Articular chondrocyte of knee joint (primary cell): ENCODE data around the gene RAB23. TPM values are rescaled to one million over a fixed set of nuclear protein-coding genes. Genes with fewer than 3 reads are reported as not detected.

Experiments
- total RNA-seq: library from RNA; depleted of rRNA; stranded (reverse); fragments of >200 nt; gene quantifications from 2 replicates; pipeline ENCODE4 v1.2.3, GENCODE V29; 2012

The RAB23 gene
- 181 and 201 TPM in 2 replicates for total RNA-seq

GRCh38 chr6:57221936-57222742 lies at the start of gene RAB23:
RAB23 (minus strand) TSS chr6:57222307; CDS start chr6:57210380, 11,927 bp downstream.

DNA sequence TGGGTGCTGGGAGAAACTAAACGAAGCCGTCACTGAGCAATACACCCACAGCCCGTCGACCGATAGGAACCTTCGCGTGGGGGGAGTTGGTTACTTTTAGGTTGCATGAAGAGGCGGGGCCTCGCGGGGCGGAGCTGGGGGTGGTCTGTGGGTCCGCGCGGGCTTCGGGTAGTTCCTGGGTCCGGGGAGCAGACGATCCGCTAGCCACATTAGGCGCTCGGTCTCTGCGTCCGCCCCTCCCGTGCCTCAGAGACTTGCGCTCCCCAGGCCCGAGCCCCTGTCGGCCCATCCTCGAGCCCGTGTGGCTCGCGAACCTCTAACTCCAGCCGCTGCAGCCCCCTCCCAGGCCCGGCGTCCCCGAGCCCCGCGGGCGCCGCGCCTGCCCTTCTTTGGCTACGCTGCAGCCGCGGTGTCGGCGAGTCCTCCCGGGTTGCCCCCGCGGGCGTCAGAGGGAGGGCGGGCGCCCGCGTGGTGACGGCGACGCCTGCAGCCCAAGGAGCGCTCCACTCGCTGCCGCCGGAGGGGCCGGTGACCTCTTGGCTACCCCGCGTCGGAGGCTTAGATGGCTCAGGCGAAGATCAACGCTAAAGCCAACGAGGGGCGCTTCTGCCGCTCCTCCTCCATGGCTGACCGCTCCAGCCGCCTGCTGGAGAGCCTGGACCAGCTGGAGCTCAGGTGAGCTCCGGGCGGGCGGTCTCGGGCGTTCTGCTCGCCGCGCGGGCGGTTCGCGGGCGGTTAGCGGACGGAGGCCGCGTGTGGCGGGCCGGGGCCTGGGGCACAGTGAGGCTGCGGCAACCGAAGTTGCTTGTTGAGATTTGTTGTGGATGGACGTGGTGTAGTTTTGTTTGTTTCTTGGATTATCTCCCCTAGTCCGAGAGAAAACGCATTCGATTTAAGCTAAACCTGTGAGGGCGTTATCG lies 49.7 kb downstream of the RAB23 start, which contains the start of gene BAG2:
Gene BAG2, plus strand, starts transcription at position 191 of the 920 bp plus-strand sequence. Its CDS starts 372 bp downstream, at position 563.

Other genes with a start within 250 kb of the RAB23 start
- 23.5 and 25.7 TPM in 2 replicates for gene KIAA1586, start 175.6 kb downstream of the RAB23 start, total RNA-seq
- gene ZNF451, start 132.1 kb downstream of the RAB23 start, total RNA-seq: 78.9 and 88.6 TPM in 2 replicates
- 72.7 and 77.6 TPM in 2 replicates for gene BAG2, start 50.0 kb downstream of the RAB23 start, total RNA-seq
- gene PRIM2, start 95.3 kb upstream of the RAB23 start, total RNA-seq: 194 and 219 TPM in 2 replicates